Measurements from ENCODE around the gene CRYGS. TPM values are rescaled to one million over a fixed set of nuclear protein-coding genes. Genes with fewer than 3 reads are reported as not detected.
"Not testable (repeated sequence)": the region's sequence is repeated elsewhere in the genome, so short reads cannot be mapped to it uniquely, and the experiment has no call there.

Gene CRYGS
- total and polyA plus RNA-seq, 11 donors: 0.18 to 2.7 (median 0.76) TPM; not detected in 1

DNA sequence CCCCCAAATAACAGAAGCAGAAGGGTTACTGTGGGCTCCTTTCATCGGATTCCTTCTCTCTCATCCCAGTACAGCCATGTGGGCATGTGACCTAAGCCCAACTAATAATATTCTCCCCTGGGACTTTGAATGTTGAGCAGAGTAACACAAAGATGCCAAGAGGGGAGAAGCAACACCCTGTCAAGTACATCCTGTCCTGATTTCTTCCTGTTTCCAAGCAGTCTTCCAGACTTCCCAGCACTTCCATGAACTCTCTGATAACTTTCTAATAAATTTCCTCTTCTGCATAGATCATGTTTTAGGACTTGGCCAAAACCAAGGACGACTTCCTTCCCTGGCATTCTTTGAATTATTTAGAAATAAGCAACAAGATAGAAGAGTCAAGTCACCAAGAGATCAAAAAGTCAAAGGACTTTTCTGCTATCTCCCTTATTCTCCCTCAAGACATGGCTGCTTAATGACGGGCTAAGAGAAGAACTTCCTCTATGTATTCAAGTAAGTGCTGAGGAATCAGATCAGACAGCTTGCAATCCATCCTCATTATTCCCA is 37.9 kb downstream of the CRYGS start:
- 37 to 60% (median 45%) methylated on average over 3 of the region's 3 CpGs for WGBS, 4 donors
- DNase-seq (no peak), ATAC-seq (no peak)
- intact Hi-C loops (cut with DNase I): no loop called here
- Histone ChIP-seq H3K4me3 (no peak overlapping the region), H3K36me3 (no peaks in the 10 kb centered on the region), H3K9me3 (no peaks in the 10 kb centered on the region), H3K27ac (no peak overlapping the region), H3K4me1 (peaks cover 0 to 20% (median 11%) of the 10 kb centered on the region in 12 donors), H3K27me3 (no peaks in the 10 kb centered on the region)
- TF ChIP-seq POLR2A (IDR thresholded peaks at IDR 0.05): no peak
- TF ChIP-seq, protein P1, sequence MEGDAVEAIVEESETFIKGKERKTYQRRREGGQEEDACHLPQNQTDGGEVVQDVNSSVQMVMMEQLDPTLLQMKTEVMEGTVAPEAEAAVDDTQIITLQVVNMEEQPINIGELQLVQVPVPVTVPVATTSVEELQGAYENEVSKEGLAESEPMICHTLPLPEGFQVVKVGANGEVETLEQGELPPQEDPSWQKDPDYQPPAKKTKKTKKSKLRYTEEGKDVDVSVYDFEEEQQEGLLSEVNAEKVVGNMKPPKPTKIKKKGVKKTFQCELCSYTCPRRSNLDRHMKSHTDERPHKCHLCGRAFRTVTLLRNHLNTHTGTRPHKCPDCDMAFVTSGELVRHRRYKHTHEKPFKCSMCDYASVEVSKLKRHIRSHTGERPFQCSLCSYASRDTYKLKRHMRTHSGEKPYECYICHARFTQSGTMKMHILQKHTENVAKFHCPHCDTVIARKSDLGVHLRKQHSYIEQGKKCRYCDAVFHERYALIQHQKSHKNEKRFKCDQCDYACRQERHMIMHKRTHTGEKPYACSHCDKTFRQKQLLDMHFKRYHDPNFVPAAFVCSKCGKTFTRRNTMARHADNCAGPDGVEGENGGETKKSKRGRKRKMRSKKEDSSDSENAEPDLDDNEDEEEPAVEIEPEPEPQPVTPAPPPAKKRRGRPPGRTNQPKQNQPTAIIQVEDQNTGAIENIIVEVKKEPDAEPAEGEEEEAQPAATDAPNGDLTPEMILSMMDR (IDR thresholded peaks at IDR 0.05): no peak

GRCh38 chr3:186502966-186503712 is 41.0 kb downstream of the CRYGS start:
- Histone ChIP-seq H3K27me3 (no peaks in the 10 kb centered on the region), H3K9me3 (peaks cover 0 to 4% (median 0%) of the 10 kb centered on the region in 12 donors), H3K4me1 (peaks cover 0 to 20% (median 11%) of the 10 kb centered on the region in 12 donors), H3K4me3 (peak overlapping the region in 6 of 12 donors; percentile 4 to 43 (median 25)), H3K27ac (peak overlapping the region in 1 of 12 donors; percentile 30), H3K36me3 (no peaks in the 10 kb centered on the region)
- intact Hi-C loops (cut with DNase I): no loop called here
- TF ChIP-seq, protein P1 (IDR thresholded peaks at IDR 0.05): no peak
- no peak for TF ChIP-seq POLR2A (IDR thresholded peaks at IDR 0.05)
- 47 to 58% (median 49%) methylated on average over 6 of the region's 6 CpGs for WGBS, 4 donors
- DNase-seq (no peak), ATAC-seq (peak in 1 of 4 donors; percentile 49)

DNA sequence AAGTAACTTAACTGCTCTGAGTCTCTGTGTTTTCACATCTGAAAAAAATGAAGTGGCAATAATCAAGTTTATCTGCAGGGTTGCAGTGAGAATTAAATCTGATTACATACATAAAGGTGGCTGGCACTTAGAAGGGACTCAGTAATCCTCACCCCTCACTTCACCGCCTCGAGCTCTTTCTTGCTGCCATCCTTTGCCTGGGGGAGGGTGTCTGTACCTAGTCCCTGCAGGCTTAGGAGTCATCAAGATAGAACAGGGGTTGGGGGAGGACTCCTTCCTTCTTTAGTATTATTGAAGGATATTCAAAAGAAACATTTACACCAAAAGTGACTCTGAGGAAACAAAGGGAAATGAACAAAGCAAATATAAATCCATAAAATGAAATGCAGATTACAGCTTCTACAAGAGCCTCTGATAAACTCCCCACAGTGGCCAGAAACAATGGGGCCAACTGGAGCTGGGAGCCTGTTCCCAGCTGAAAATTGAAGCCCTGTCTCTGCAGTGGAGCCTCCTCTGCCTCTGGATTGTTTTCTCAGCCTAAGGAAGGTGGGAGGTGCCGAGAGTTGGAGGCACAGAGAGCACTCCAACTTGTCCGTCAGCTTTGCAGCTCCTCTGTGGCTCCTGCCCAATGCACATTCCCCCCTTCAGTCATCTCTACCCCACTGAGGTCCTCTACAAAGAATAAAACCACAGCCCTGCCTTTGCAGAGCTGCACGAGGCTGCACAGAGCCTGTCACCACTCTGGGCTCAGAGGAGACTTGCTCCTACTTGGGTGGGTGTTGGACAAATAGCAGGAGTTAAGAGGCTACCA is 41.8 kb downstream of the CRYGS start:
- intact Hi-C loops (cut with DNase I): no loop called here
- DNase-seq (no peak), ATAC-seq (peak in 3 of 4 donors; percentile 28 to 55 (median 33))
- Histone ChIP-seq H3K9me3 (peaks cover 0 to 4% (median 0%) of the 10 kb centered on the region in 12 donors), H3K4me3 (peak overlapping the region in 6 of 12 donors; percentile 4 to 43 (median 25)), H3K4me1 (peaks cover 0 to 20% (median 11%) of the 10 kb centered on the region in 12 donors), H3K27ac (no peak overlapping the region), H3K27me3 (no peaks in the 10 kb centered on the region), H3K36me3 (no peaks in the 10 kb centered on the region)
- TF ChIP-seq, protein P1 (IDR thresholded peaks at IDR 0.05): no peak
- no peak for TF ChIP-seq POLR2A (IDR thresholded peaks at IDR 0.05)
- WGBS, 4 donors: 33 to 42% (median 37%) methylated on average over 5 of the region's 5 CpGs

DNA sequence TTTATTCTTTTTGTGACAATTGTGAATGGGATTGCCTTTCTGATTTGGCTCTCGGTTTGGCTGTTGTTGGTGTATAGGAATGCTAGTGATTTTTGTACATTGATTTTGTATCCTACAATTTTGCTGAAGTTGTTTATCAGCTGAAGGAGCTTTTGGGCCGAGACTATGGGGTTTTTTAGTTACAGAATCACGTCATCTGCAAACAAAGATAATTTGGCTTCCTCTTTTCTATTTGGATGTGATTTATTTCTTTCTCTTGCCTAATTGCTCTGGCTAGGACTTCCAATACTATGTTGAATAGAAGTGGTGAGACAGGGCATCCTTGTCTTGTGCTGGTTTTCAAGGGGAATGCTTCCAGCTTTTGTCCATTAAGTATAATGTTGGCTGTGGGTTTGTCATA is 44.2 kb downstream of the CRYGS start:
- H3K27me3 ChIP-seq; H3K27ac ChIP-seq; ATAC-seq; H3K9me3 ChIP-seq; intact Hi-C loops (cut with DNase I); DNase-seq; H3K4me3 ChIP-seq; H3K36me3 ChIP-seq: not testable (repeated sequence)
- 76 to 83% (median 79%) methylated on average over 3 of the region's 3 CpGs for WGBS, 4 donors
- peaks cover 0 to 23% (median 11%) of the 10 kb centered on the region in 12 donors for H3K4me1 ChIP-seq

- ATAC-seq; H3K9me3 ChIP-seq; DNase-seq; H3K36me3 ChIP-seq; intact Hi-C loops (cut with DNase I); H3K27me3 ChIP-seq; H3K4me3 ChIP-seq; H3K27ac ChIP-seq: not testable (repeated sequence)
- peaks cover 0 to 16% (median 4%) of the 10 kb centered on the region in 12 donors for H3K4me1 ChIP-seq
- whole genome bisulfite sequencing, 4 donors: 93 to 100% (median 95%) methylated on average over 2 of the region's 2 CpGs
These were observed 46.2 kb downstream of the CRYGS start for GRCh38 chr3:186498022-186498421.

All from heart left ventricle (tissue), 16 donors.